UCSD-AML1 (cell line): ENCODE results near the gene SPTY2D1.
"Not testable (repeated sequence)": the region's sequence is repeated elsewhere in the genome, so short reads cannot be mapped to it uniquely, and the experiment has no call there.

ENCODE experiments used
- DNase-seq: peaks from one replicate; lab custom pipeline; 2025; ENCODE audit not compliant: unreplicated experiment; lab: John Stamatoyannopoulos, UW

The SPTY2D1 gene, protein sequence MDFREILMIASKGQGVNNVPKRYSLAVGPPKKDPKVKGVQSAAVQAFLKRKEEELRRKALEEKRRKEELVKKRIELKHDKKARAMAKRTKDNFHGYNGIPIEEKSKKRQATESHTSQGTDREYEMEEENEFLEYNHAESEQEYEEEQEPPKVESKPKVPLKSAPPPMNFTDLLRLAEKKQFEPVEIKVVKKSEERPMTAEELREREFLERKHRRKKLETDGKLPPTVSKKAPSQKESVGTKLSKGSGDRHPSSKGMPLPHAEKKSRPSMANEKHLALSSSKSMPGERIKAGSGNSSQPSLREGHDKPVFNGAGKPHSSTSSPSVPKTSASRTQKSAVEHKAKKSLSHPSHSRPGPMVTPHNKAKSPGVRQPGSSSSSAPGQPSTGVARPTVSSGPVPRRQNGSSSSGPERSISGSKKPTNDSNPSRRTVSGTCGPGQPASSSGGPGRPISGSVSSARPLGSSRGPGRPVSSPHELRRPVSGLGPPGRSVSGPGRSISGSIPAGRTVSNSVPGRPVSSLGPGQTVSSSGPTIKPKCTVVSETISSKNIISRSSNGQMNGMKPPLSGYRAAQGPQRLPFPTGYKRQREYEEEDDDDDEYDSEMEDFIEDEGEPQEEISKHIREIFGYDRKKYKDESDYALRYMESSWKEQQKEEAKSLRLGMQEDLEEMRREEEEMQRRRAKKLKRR

DNA sequence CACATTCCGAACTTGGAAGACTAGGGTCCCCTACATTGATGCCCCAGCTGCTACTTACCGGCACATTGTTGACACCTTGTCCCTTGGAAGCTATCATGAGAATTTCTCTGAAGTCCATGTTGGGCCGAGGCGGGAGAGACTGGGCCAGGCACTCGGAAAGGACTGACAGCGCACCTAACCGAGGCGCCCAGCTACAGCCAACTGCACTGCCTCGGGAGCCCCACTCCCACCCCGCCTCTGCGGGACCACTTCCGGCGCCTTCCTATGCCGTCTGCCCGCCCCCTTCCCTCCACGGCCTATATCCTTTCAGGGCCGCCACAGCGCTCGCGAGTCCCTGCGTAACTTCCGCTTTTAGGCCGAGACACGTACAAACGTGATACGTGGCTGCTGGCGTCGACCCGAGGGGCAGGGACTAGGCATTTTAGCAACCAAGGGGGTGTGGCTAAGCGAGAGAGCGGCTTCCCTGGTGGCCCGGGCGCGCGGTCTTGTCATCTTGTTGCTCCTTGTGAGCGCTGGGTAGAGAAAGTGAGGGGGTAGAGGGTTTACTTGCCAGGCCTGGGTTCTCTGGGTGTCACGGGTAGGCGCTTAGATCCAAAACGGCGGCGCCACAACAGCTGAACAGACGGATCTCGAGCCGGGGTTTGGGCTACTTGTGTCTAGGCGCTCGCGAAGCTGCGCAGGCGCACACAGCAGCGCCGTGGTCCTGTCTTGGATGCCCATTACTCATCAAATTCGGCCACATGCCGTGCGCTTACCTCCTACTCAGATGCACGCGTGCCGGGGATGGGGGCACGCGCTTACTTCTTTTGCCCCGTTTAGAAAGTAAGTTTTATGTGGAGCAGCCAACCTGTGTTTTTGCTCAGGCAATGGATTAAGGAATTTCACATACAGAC lies at the start of gene SPTY2D1:
Gene SPTY2D1 (minus strand): TSS at position 203 of the 893 bp plus-strand sequence. CDS start 85 bp downstream, at position 118.
- DNase-seq = peak; percentile 98

DNA sequence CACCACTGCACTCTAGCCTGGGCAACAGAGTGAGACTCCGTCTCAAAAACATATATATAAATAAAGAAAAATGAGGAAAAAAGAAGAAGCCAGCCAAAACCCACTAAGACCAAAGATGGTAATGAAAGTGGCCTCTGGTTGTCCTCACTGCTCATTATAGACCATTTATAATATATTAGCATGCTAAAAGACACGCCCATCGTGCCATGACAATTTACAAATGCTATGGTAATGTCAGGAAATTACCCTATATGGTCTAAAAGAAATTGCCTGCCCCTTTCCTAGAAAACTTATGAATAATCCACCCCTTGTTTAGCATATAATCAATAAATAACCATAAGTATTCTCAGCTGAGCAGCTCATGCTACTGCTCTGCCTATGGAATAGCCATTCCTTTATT lies 48.3 kb upstream of the SPTY2D1 start:
- no peak for DNase-seq

DNA sequence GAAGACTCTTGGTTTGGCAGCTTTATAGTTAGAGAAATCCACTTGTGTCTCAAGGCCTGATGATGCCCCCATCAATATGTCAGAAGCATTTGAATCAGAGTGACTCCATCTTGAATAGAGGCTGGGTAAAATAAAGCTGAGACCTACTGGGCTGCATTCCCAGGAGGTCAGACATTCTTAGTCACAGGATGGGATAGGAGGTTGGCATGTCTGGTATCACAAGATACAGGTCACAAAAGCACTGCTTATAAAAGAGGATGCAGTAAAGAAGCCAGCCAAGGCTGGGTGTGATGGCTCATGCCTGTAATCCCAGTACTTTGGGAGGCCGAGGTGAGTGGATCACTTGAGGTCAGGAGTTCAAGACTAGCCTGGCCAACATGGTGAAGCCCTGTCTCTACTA lies 47.8 kb upstream of the SPTY2D1 start:
- not testable (repeated sequence) for DNase-seq

DNA sequence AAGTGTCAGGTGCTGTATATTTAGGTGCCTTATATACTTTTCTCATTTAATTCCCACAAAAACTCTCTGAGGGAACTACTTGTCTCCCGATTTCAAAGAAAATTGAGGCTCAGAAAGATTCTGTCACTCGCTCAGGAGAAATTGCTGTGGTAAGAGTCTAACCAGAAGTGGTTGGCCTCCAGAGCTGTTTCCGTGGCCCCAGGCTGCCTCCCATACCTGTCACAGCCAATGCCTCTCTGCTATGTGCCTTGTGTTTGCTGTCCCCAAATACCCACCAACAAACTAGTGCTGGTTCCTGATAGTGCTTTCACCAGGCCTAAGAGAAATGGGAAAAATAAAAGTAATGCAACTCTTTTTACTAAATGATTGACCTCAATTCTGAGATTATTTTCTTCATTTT lies 43.4 kb upstream of the SPTY2D1 start:
- DNase-seq = no peak

DNA sequence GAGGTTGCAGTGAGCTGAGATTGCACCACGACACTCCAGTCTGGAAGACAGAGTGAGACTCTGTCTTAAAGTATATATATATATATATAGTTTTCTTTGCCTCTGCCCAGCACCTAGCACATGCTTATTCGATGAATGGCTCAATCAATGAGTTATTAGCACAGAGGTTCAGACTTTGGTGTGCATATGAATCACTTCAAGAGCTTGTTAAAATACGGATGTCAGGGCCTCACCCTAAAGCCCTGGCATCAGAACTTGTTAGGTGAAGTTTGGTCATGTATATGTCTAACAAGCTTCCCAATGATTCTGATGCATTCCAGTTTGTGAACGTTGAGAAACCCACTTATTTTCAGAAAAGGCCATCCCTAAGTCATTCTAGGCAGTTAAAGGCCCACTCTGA lies 42.7 kb upstream of the SPTY2D1 start:
- DNase-seq = no peak

DNA sequence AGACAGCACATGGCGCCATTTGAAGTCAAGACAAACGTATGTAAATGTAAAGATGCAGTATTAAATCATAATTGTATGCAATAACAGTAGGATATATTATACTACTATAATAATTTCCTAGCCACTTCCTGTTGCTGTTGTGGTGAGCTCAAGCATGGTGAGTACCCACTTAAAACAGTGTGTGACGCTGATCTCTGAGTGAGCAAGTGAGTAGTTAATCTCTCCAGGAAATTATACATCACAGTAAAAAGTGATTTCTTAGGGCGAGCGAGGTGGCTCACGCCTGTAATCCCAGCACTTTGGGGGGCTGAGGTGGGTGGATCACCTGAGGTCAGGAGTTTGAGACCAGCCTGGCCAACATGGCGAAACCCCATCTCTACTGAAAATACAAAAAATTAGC lies 38.1 kb upstream of the SPTY2D1 start:
- not testable (repeated sequence) for DNase-seq

DNA sequence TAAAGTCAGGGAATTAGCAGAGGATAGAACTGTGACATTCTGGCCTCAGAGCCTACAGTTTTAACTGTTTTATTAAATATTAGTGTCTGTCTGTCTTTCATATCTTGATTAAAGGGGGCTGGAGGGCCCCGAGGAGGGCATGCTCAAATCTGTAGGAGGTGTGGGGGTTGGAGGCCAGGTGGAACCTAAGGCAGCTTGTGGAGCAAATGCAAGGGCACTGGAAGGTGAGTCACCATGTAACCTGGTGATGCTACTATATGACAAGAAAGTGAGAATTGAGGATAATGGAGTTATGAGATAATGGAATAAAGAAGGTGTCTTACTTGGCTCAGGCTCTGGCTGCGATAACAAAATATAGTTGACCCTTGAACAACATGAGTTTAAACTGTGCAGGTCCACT lies 37.1 kb upstream of the SPTY2D1 start:
- DNase-seq = no peak

DNA sequence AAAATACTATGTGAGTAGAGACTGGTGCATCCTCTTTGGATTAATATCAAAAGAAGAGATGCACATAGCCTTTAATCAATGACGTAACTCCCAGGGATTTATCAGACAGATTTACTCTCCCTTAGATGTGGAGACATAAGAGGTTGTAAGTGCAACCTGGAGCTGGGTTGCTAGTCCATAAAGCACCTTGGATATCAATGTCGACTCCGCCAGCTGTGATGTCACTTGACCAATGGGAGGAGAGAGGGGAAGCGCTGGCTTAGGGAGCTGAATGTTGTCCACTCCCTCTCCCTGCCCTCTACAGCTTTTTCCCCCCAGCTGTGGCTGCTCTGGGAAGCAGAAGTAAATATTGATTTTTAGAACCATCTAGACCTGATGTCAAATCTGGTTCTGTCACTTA lies 35.6 kb upstream of the SPTY2D1 start:
- DNase-seq = no peak

DNA sequence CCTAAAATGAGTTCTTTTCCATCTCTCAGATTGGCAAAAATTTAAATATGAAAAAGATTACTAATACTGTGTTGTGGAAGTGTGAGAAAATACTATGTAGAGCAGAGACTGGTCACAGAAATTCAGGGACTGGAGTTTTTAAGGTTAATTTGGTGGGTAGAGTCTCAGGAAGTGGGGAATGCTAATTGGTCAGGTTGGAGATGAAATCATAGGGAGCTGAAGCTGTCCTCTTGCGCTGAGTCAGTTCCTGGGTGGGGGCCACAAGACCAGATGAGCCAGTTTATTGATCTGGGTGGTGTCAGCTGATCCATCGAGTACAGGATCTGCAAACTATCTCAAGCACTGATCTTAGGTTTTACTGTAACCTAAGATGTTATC lies 35.1 kb upstream of the SPTY2D1 start:
- no peak for DNase-seq

DNA sequence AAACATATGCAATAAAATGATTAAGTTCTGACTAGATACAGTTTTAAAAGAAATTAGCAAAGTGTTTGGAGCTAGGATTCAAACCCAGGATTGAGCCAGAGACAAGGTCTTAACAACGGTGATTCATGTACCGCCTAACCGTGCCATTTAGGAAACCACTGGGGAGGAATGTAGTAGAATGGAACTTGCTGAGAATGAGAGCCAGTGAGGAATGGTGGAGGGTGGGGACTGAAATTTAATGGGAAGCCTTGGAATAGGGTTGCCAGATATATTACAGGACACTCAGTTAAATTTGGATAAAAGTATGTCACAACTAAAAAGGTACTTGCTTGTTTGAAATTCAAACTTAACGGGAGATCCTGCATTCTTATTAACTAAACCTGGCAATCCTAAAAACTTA lies 34.0 kb upstream of the SPTY2D1 start:
- DNase-seq = no peak

DNA sequence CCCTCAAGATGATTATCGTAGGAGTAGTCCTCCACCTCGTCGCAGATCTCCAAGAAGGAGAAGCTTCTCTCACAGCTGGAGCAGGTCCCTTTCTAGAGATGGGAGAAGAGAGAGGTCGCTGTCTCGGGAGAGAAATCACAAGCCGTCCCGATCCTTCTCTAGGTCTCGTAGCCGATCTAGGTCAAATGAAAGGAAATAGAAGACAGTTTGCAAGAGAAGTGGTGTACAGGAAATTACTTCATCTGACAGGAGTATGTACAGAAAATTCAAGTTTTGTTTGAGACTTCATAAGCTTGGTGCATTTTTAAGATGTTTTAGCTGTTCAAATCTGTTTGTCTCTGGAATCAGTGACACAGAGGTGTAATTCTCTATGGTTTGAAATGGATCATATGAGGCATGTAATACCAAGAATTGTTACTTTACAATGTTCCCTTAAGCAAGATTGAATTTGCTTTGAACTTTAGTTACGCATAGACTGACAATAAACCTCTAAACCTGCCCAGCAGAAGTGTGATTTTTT lies 31.3 kb upstream of the SPTY2D1 start:
- DNase-seq = not testable (repeated sequence)

DNA sequence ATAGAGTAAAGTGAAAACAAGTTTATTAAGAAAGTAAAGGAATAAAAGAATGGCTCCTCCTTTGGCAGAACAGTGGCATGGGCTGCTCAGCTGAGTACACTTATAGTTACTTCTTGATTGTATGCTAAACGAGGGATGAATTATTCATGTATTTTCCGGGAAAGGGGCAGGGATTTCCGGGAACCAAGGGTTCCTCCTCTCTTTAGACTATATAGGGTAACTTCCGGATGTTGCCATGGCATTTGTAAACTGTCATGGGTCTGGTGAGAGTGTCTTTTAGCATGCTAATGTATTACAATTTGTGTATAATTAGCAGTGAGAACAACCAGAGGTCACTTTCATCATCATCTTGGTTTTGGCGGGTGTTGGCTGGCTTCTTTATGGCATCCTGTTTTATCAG lies 23.5 kb upstream of the SPTY2D1 start:
- DNase-seq = no peak

DNA sequence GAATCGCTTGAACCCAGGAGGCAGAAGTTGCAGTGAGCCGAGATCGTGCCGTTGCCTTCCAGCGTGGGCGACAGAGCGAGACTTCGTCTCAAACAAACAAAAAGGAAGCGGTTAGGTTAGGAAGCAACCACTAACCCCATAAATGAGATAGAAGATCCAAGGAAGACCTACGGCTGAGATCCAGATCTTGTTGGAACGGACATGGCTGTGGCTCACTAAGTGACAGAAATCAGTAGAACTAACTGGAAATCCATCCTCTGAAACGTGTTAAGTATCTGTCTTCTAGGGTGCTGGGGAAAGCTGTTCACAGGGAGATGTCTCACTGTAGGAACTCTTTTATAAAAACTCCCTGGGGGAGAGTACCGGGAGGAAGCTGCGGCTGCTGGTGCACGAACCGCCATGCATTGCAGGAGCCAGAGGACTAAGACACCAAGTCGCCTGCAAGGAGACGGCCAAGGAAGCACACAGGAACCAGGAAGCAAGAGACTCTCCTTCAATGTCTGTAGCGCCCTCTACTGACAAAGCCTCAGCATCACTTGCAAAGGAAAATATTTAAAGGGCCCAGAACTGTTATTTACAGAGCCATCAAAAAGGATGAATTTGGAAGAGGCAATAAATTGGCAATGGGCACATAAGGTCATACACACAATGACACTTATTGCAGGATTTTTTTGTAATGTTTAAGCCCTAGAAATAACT lies 16.9 kb upstream of the SPTY2D1 start:
- DNase-seq = peak; percentile 70

DNA sequence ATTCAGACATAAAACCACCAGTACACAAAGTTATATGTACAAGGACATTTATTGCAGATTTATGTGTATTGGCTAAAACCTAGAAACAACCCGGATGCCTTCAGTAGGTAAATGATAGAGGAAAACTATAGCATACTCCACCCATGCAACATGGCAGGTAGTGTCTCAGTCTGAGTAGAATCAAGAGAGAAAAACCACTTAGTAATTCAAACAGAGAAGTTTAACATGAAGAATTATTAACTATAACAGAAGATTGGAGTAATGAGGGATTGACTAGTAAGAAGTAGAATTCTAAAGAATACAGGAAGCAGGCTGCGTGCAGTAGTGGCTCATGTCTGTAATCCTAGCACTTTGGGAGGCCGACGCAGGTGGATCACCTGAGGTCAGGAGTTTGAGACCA lies 16.2 kb upstream of the SPTY2D1 start:
- DNase-seq = no peak

DNA sequence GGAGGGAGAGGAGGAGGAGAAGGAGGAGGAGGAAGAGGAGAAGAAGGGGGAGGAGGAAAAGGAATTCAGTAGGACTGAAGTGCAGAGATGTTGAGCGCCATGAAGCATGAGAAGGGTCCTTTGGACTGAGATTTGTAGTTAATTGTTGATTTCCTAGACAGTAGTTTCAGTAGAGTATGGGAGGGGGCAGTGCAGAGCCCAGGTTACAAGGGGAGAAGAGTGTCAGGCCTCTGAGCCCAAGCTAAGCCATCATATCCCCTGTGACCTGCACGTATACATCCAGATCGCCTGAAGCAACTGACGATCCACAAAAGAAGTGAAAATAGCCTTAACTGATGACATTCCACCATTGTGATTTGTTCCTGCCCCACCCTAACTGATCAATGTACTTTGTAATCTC lies 8.9 kb upstream of the SPTY2D1 start:
- not testable (repeated sequence) for DNase-seq

DNA sequence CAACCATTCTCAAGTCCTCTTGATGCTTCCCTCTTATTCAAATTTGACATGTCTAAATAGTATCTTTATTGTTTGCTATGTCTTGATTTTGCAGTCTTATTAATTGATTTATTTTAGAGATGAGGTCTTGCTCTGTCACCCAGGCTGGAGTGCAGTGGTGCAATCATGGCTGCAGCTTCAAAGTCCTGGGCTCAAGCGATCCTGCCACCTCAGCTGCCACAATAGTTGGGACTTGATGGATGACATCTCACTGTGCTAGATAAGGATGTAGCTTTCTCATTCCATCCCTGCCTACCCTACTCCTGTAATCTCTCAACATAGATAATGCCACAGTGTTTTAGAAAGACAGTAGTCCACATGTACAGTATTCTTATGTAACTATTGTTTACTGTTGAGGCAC lies 7.5 kb upstream of the SPTY2D1 start:
- DNase-seq = no peak

DNA sequence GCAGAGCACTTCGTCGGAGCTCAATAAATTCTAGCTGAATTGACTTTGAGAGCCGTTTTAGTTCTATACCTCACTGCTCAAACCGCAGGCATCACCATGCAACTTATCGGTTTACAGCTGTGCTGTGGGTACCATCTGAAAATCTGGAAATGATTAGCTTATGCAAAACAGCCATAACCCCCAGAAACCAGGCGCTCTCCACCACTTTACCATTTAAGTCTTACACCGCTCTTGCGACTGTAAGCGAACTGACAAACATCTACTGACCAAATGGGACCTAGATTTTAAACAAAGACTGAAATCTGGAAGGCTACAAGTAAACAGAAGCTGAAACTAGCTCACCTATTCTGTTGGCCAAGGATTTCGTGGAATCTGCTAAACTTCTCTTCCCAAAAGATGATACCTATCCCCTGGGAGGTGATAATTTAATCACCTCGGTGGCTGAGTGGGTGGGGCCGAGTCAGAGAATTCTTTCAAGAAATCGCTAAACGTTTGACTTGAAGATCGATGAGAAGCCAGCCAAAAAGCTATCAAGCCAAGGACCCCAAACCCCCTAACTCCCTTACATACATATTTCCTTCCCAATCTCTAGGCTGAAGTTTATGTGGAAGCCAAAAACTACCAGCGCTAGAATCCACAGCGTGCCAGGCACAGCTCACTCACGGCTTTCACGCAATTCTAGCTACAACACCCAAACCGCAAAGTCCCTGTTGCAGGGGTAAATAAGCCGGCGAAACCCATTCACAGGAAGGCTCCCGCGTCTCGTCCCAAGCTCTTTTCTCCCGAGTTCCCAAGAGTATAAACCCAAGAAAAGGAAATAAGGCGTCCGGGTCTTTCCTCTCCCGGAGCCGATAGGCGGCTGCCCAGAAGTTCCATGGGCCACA lies 644 bp downstream of the SPTY2D1 start:
- no peak for DNase-seq

DNA sequence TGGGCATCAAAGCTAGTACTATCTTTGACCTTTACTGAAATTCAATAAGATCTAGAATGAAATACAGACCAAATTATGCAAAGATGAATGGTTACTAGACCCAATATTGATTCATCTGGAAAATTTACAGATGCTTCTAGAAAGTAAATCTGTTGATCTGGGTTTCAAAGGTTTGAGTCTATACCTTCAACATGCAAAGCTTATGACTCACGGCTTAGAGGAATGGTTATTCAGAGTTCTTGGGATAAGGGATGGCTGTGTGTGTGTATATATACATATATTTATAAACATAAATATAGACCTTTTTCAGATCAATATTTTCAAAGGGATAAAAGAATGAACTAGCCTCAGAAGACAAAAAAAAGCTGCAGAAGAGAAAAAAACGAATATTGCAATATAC lies 1.3 kb downstream of the SPTY2D1 start:
- no peak for DNase-seq

DNA sequence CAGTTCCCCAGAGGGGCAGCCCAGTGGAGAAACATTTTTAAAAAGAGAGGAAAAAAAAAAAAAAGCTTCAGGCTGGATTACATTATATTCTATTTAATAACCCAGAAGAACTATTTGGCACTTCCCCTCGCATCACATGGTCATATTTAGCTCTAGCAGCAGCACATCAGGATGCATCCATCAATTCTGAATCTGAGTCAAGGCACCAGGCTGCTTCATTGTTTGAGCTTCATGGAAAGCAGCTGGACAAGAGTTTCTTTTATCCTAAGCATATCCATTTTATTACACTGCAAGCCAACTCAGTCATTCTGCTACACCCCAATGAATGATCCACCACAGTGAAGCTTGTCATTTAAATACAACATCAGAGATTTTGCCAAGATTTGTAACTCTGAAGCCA lies 10.0 kb downstream of the SPTY2D1 start:
- no peak for DNase-seq

DNA sequence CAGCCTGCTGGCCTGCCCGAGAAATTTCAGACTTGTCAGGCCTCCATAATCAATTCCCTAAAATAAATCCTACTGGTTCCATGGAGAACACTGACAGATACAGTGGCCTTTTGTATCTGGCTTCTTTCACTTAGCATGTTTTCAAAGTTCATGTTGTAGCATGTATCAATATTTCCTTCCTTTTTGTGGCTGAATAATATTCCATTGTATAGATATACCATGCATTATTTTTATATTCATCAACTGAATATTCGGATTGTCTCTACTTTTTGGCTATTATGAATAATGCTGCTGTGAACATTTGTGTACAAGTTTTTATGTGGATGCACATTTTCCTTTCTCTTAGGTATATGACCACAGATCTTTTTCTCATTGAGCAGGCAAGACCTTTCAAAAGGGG lies 10.4 kb downstream of the SPTY2D1 start:
- no peak for DNase-seq
